NCI-H2196 treated with DMSO at 0.1 percent for 48 hours (cell line): ENCODE results near the gene PKIB.
"Not testable (repeated sequence)": the region's sequence is repeated elsewhere in the genome, so short reads cannot be mapped to it uniquely, and the experiment has no call there.

Experiments used
- DNase-seq: peaks from one replicate; lab custom pipeline; 2025; ENCODE audit not compliant: unreplicated experiment; lab: John Stamatoyannopoulos, UW

Gene PKIB

GRCh38 chr6:122740936-122741335, 130.7 kb downstream of the PKIB start:
- DNase-seq: no peak

GRCh38 chr6:122744247-122744646, 134.0 kb downstream of the PKIB start:
- not testable (repeated sequence) for DNase-seq

- not testable (repeated sequence) for DNase-seq
These were observed 134.7 kb downstream of the PKIB start for GRCh38 chr6:122744856-122745255.

- no peak for DNase-seq
These were observed 136.5 kb downstream of the PKIB start for GRCh38 chr6:122746688-122747087.

GRCh38 chr6:122747573-122747972, 137.4 kb downstream of the PKIB start:
- no peak for DNase-seq

GRCh38 chr6:122748945-122749344, 138.7 kb downstream of the PKIB start:
- DNase-seq: not testable (repeated sequence)

GRCh38 chr6:122749451-122750050, 139.3 kb downstream of the PKIB start:
- no peak for DNase-seq

- no peak for DNase-seq
These were observed 141.1 kb downstream of the PKIB start for GRCh38 chr6:122751326-122751725.

- DNase-seq: no peak
These were observed 142.3 kb downstream of the PKIB start for GRCh38 chr6:122752459-122752858.

- no peak for DNase-seq
These were observed 142.9 kb downstream of the PKIB start for GRCh38 chr6:122753000-122753687.

GRCh38 chr6:122753688-122754056, 143.5 kb downstream of the PKIB start:
- DNase-seq: no peak

GRCh38 chr6:122754191-122754731, 144.1 kb downstream of the PKIB start:
- no peak for DNase-seq

- no peak for DNase-seq
These were observed 145.7 kb downstream of the PKIB start for GRCh38 chr6:122755901-122756300.

GRCh38 chr6:122758927-122759334, 148.7 kb downstream of the PKIB start:
- DNase-seq: no peak

GRCh38 chr6:122760330-122760729, 150.1 kb downstream of the PKIB start:
- no peak for DNase-seq

GRCh38 chr6:122766256-122766655, 156.1 kb downstream of the PKIB start:
- DNase-seq: no peak

- no peak for DNase-seq
These were observed 160.8 kb downstream of the PKIB start for GRCh38 chr6:122770835-122771601.

GRCh38 chr6:122772724-122773415, 162.7 kb downstream of the PKIB start:
- no peak for DNase-seq
